Upper lobe of left lung (tissue), 6 donors: Measurements from ENCODE around the gene CD37. TPM values are rescaled to one million over a fixed set of nuclear protein-coding genes. Genes with fewer than 3 reads are reported as not detected.
A peak's percentile ranks its signal among the peaks of the same experiment; 100 is the strongest.

Experiments used
- ATAC-seq, 2 donors: fragments of 200-7000 bp; cut with Tn5 transposase; one replicate each; pipeline ENCODE4 v1.9.1; 2022; ENCODE audit warnings: mild to moderate bottlenecking in 2 of 2, moderate library complexity in 2 of 2; ENCODE audit not compliant: low FRiP score in 2 of 2
- DNase-seq, 2 donors: peaks; one replicate each; pipeline ENCODE4 v3.0.0-alpha.2; 2019 to 2020
- H3K27ac ChIP-seq, 4 donors: fragments of 200-600 bp; sonication (generic); one replicate each; pipeline ENCODE4 v1.5.1; 2016 to 2019
- H3K27me3 ChIP-seq, 4 donors: fragments of 200-600 bp; sonication (generic); one replicate each; pipeline ENCODE4 v1.5.1; 2017 to 2019
- H3K36me3 ChIP-seq, 4 donors: fragments of 200-600 bp; sonication (generic); one replicate each; pipeline ENCODE4 v1.5.1; 2016 to 2019
- H3K4me1 ChIP-seq, 4 donors: fragments of 200-600 bp; sonication (generic); one replicate each; pipeline ENCODE4 v1.5.1; 2018 to 2019
- H3K4me3 ChIP-seq, 4 donors: fragments of 200-600 bp; sonication (generic); one replicate each; pipeline ENCODE4 v1.5.1; 2017 to 2019; ENCODE audit warnings: mild to moderate bottlenecking in 2 of 4, moderate library complexity in 1 of 4
- H3K9me3 ChIP-seq, 4 donors: fragments of 200-600 bp; sonication (generic); one replicate each; pipeline ENCODE4 v1.5.1; 2018 to 2019
- EP300 ChIP-seq, 4 donors: sonication (generic); formaldehyde crosslinking; IDR thresholded peaks; one replicate each; pipeline ENCODE4 v1.5.1; 2017; ENCODE audit warnings: antibody characterized with exemption in 4 of 4, control low read depth in 2 of 4
- POLR2A ChIP-seq, 4 donors: fragments of 450-650 bp; IDR thresholded peaks; one replicate each; pipeline ENCODE4 v1.5.1; 2016 to 2017; ENCODE audit warnings: antibody characterized with exemption in 4 of 4, mild to moderate bottlenecking in 2 of 4
- POLR2AphosphoS5 ChIP-seq, 2 donors: sonication (generic); formaldehyde crosslinking; IDR thresholded peaks; one replicate each; pipeline ENCODE4 v1.5.1; 2017; ENCODE audit warnings: antibody characterized with exemption in 2 of 2
- WGBS, 2 donors: methylation state at CpG; one replicate each; pipeline ENCODE4 v1.1.5; 2017 to 2018; 5-methylcytosine and 5-hydroxymethylcytosine counted together
- total RNA-seq, 6 donors: library from RNA; depleted of rRNA in 4 of 6; stranded (reverse); fragments of >200 nt in 4 of 6; gene quantifications; one replicate each; pipeline versions ENCODE4 v1.1.0 to v1.2.1, GENCODE V29; 2016 to 2021
- TF ChIP-seq, protein P1 (sequence below), 6 experiments: fragments of 450-650 bp in 4 of 6; fragments of 200-600 bp in 2 of 6; sonication (generic) in 2 of 6; IDR thresholded peaks; one replicate each; pipeline ENCODE4 v1.5.1; 2016 to 2019; ENCODE audit warnings: antibody characterized with exemption in 6 of 6
- donor health status: DM: no; HTN: no; CAD: no; lungs with moderate emphysema.
- donor health status: DM: no; HTN: yes; CAD: no; lungs with severe emphysema.

The CD37 gene
- total RNA-seq, 6 donors from 2014 or later = 63.5 to 156 (median 123) TPM

DNA sequence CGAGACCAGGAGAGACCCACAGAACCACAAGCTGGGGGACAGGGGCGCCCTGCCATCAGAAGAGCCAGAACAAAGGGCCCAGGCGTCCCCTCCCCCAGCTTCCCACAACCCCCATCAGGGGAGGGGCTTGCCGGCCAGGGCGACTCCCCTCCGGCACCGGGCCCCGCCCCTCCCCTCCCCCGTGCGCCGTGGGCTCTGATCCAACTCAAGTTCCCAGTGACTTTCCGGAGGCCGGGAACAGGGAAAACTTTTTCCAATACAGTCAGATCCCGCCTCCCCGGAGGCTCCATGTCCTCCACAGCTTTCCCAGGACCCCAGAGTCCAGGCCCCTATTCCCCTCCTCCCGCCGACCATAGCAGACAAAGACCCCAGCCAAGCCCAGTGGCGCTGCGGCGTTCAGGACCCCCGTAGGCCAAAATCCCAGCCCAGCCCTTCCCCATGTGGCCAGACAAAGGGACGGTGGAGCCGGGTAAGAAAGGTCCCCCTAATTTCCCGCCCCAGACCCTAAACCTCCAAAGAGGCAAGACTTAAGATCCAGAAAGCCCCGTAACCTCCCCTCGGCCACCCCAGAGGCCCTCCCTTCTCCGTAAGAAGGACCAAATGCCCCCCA is 26.3 kb downstream of the CD37 start:
- peak; percentile 78 to 94 for DNase-seq
- H3K4me3 ChIP-seq = peak overlapping the region; percentile 72 to 90 (median 82)
- H3K36me3 ChIP-seq = peaks cover 0 to 22% (median 15%) of the 10 kb centered on the region in 4 donors

DNA sequence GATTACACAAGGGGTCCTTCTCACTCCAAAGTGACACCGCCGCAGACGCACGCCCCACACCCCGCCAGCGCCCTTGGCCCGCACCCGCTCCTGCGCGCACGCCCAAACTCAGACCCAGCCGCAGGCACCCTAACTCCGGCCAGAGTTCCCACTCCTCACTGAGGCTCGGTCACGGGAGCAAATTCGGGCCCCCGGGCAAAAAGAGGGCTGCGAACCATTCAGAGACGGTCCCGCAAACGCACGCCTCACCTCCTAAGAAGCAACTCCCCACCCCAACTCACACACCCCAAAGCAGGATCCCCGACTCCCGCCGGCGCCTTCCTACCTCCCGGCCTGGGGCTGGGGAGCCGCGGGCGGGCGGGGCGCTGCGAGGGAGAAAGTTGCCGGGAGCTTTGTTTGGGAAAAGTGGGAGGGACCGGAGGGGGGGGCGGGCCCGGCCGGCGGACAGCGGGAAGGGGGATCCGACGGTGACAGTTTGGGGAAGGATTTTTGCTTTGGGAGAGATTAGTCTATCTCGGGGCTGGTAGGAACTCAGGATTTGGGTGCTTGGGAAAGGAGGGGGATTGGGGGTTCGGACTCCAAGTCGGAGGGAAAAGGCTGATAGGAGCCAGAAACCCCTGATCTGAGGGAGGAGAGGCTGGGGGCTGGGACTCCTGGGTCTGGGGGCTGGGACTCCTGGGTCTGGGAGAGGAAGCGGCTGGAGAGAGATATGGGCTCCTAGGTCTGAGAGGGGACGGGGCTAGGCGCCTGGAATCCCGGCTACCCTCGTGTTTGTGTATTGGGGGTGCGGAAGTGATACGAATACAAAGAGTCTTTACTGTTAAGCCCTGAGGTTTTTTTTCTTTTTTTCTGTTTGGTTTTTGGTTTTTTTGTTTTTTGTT is 27.1 kb downstream of the CD37 start, which contains the start of gene TEAD2:
Gene TEAD2 (minus strand): TSS at position 369 of the 881 bp plus-strand sequence. CDS start 2,341 bp downstream, outside the sequence.
- TF ChIP-seq, protein P1, sequence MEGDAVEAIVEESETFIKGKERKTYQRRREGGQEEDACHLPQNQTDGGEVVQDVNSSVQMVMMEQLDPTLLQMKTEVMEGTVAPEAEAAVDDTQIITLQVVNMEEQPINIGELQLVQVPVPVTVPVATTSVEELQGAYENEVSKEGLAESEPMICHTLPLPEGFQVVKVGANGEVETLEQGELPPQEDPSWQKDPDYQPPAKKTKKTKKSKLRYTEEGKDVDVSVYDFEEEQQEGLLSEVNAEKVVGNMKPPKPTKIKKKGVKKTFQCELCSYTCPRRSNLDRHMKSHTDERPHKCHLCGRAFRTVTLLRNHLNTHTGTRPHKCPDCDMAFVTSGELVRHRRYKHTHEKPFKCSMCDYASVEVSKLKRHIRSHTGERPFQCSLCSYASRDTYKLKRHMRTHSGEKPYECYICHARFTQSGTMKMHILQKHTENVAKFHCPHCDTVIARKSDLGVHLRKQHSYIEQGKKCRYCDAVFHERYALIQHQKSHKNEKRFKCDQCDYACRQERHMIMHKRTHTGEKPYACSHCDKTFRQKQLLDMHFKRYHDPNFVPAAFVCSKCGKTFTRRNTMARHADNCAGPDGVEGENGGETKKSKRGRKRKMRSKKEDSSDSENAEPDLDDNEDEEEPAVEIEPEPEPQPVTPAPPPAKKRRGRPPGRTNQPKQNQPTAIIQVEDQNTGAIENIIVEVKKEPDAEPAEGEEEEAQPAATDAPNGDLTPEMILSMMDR (IDR thresholded peaks at IDR 0.05) = no peak
- TF ChIP-seq EP300 (IDR thresholded peaks at IDR 0.05) (no peak), POLR2AphosphoS5 (IDR thresholded peaks at IDR 0.05) (peak; percentile 45 to 85), POLR2A (IDR thresholded peaks at IDR 0.05) (peak in 1 of 4 donors; percentile 62)
- Histone ChIP-seq H3K36me3 (peaks cover 0 to 22% (median 15%) of the 10 kb centered on the region in 4 donors), H3K27ac (peak within 1 kb of the TSS; percentile 89 to 96 (median 94)), H3K27me3 (peaks cover 0 to 4% (median 0%) of the 10 kb centered on the region in 4 donors), H3K4me1 (peaks cover 10 to 42% (median 32%) of the 10 kb centered on the region in 4 donors), H3K9me3 (no peaks in the 10 kb centered on the region), H3K4me3 (peak within 1 kb of the TSS; percentile 72 to 90 (median 82))
- ATAC-seq (peak in 1 of 2 donors; percentile 74), DNase-seq (peak; percentile 73 to 94)
- 1 to 3% methylated on average over 39 to 51 of the region's 52 CpGs for WGBS, 2 donors

More for the DNA sequence above, 26.3 kb downstream of the CD37 start:
- whole genome bisulfite sequencing, 2 donors = 3 to 5% methylated on average over 14 to 26 of the region's 27 CpGs
- TF ChIP-seq POLR2A (IDR thresholded peaks at IDR 0.05) (peak in 1 of 4 donors; percentile 41), POLR2AphosphoS5 (IDR thresholded peaks at IDR 0.05) (peak; percentile 34 to 75), EP300 (IDR thresholded peaks at IDR 0.05) (no peak)
- TF ChIP-seq, protein P1 (IDR thresholded peaks at IDR 0.05) = no peak
- Histone ChIP-seq H3K4me1 (peaks cover 17 to 50% (median 36%) of the 10 kb centered on the region in 4 donors), H3K27ac (peak overlapping the region; percentile 89 to 96 (median 94)), H3K27me3 (peaks cover 0 to 4% (median 0%) of the 10 kb centered on the region in 4 donors), H3K9me3 (no peaks in the 10 kb centered on the region)
- ATAC-seq = peak; percentile 34 to 63

DNA sequence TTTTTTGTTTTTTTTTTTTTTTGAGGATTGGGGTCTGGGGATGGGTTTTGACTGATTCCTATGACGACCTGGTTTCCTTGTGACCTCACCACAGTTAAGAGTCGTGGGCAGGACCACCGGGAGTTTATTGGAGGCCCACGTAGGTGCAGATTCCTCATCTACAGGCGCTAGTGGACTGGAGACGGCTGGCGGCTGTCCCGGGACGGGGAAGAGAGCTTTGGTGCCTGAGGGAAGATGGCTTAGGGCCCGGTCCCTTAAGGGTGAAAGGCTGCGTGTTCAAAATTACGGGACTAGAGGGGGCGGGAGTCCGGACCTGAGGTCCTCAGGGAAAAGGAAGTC is 27.7 kb downstream of the CD37 start:
- ATAC-seq (no peak), DNase-seq (peak in 1 of 2 donors; percentile 43)
- Histone ChIP-seq H3K4me1 (peaks cover 7 to 40% (median 31%) of the 10 kb centered on the region in 4 donors), H3K36me3 (peaks cover 0 to 17% (median 13%) of the 10 kb centered on the region in 4 donors), H3K9me3 (no peaks in the 10 kb centered on the region), H3K27ac (peak overlapping the region; percentile 89 to 96 (median 94)), H3K27me3 (peaks cover 0 to 4% (median 0%) of the 10 kb centered on the region in 4 donors), H3K4me3 (peak overlapping the region in 3 of 4 donors; percentile 72 to 90 (median 78))
- WGBS, 2 donors = 1% methylated on average over 14 of the region's 14 CpGs
- no peak for TF ChIP-seq POLR2A (IDR thresholded peaks at IDR 0.05)
- no peak for TF ChIP-seq EP300 (IDR thresholded peaks at IDR 0.05)
- no peak for TF ChIP-seq POLR2AphosphoS5 (IDR thresholded peaks at IDR 0.05)
- TF ChIP-seq, protein P1 (IDR thresholded peaks at IDR 0.05) = no peak

- Histone ChIP-seq H3K36me3 (peaks cover 0 to 11% (median 10%) of the 10 kb centered on the region in 4 donors), H3K27me3 (peaks cover 0 to 4% (median 0%) of the 10 kb centered on the region in 4 donors), H3K4me1 (peaks cover 7 to 40% (median 31%) of the 10 kb centered on the region in 4 donors), H3K27ac (peak within 1 kb of the TSS; percentile 89 to 96 (median 94)), H3K4me3 (peak within 1 kb of the TSS in 3 of 4 donors; percentile 72 to 90 (median 78)), H3K9me3 (peaks cover 0 to 3% (median 0%) of the 10 kb centered on the region in 4 donors)
- ATAC-seq (peak; percentile 94 to 98), DNase-seq (peak; percentile 97 to 100)
- TF ChIP-seq POLR2A (IDR thresholded peaks at IDR 0.05) (peak in 2 of 4 donors; percentile 67 to 70), POLR2AphosphoS5 (IDR thresholded peaks at IDR 0.05) (peak; percentile 44 to 91), EP300 (IDR thresholded peaks at IDR 0.05) (no peak)
- TF ChIP-seq, protein P1 (IDR thresholded peaks at IDR 0.05) = peak in 3 of 6 experiments; percentile 21 to 44 (median 36)
- whole genome bisulfite sequencing, 2 donors = 1% methylated on average over 33 to 46 of the region's 46 CpGs
These were observed 28.3 kb downstream of the CD37 start, which contains the start of gene DKKL1 for GRCh38 chr19:49363268-49364082. TSS of gene DKKL1 (plus strand) at chr19:49363877. CDS start at chr19:49363999, 122 bp downstream.
